Stimulated activated effector memory CD8-positive, alpha-beta T cell treated with anti-CD3 and anti-CD28 coated beads, Interleukin-12 subunit alpha, Interleukin-12 subunit beta, amount 100 ng/mL, for 72 hours (primary cell): ENCODE data around the gene PRR29.

Experiments used
- ATAC-seq: fragments of 150-1000 bp; cut with Tn5 transposase; 2 replicates; pipeline ENCODE4 v1.10.0; 2021
- DNase-seq, 2 donors: peaks; one replicate each; pipeline ENCODE4 v3.0.0; 2021 to 2022; ENCODE audit warnings: low spot score in 2 of 2
- H3K27ac Mint-ChIP-seq: one replicate; pipeline ENCODE4 v1.8.0; 2022; ENCODE audit warnings: mild to moderate bottlenecking, mixed read lengths
- H3K36me3 Mint-ChIP-seq: one replicate; pipeline ENCODE4 v1.8.0; 2022; ENCODE audit warnings: mild to moderate bottlenecking, mixed read lengths
- H3K4me1 Mint-ChIP-seq: one replicate; pipeline ENCODE4 v1.8.0; 2022; ENCODE audit warnings: mixed read lengths
- H3K4me3 Mint-ChIP-seq: one replicate; pipeline ENCODE4 v1.8.0; 2022; ENCODE audit warnings: mild to moderate bottlenecking, mixed read lengths
- H3K9me3 Mint-ChIP-seq: one replicate; pipeline ENCODE4 v1.8.0; 2022; ENCODE audit warnings: mixed read lengths

PRR29 gene

GRCh38 chr17:63998050-63998720 is at the start of gene PRR29:
Gene PRR29 (plus strand): TSS chr17:63998351. CDS start chr17:63998365, 14 bp downstream.
- peaks cover 26% of the 10 kb centered on the region for H3K36me3 Mint-ChIP-seq
- H3K27ac Mint-ChIP-seq = peak within 1 kb of the TSS; percentile 38
- H3K4me1 Mint-ChIP-seq = peaks cover 60% of the 10 kb centered on the region
- H3K9me3 Mint-ChIP-seq = no peaks in the 10 kb centered on the region
- peak within 1 kb of the TSS; percentile 87 for H3K4me3 Mint-ChIP-seq
- DNase-seq = peak; percentile 66 to 88
- peak; percentile 78 for ATAC-seq

GRCh38 chr17:63948521-63948920 is 49.6 kb upstream of the PRR29 start:
- peaks cover 28% of the 10 kb centered on the region for H3K4me1 Mint-ChIP-seq
- H3K4me3 Mint-ChIP-seq = no peak overlapping the region
- ATAC-seq (no peak), DNase-seq (no peak)
- no peaks in the 10 kb centered on the region for H3K9me3 Mint-ChIP-seq
- no peak overlapping the region for H3K27ac Mint-ChIP-seq
- H3K36me3 Mint-ChIP-seq = no peaks in the 10 kb centered on the region

GRCh38 chr17:63949576-63950250 is 48.4 kb upstream of the PRR29 start:
- ATAC-seq (no peak), DNase-seq (no peak)
- Mint-ChIP-seq H3K4me1 (peaks cover 32% of the 10 kb centered on the region), H3K4me3 (no peak overlapping the region), H3K27ac (no peak overlapping the region), H3K36me3 (no peaks in the 10 kb centered on the region), H3K9me3 (no peaks in the 10 kb centered on the region)

- Mint-ChIP-seq H3K27ac (no peak overlapping the region), H3K4me3 (no peak overlapping the region), H3K4me1 (peaks cover 32% of the 10 kb centered on the region), H3K36me3 (no peaks in the 10 kb centered on the region), H3K9me3 (no peaks in the 10 kb centered on the region)
- ATAC-seq (no peak), DNase-seq (no peak)
Observed at GRCh38 chr17:63950940-63951907, 46.9 kb upstream of the PRR29 start.

DNA sequence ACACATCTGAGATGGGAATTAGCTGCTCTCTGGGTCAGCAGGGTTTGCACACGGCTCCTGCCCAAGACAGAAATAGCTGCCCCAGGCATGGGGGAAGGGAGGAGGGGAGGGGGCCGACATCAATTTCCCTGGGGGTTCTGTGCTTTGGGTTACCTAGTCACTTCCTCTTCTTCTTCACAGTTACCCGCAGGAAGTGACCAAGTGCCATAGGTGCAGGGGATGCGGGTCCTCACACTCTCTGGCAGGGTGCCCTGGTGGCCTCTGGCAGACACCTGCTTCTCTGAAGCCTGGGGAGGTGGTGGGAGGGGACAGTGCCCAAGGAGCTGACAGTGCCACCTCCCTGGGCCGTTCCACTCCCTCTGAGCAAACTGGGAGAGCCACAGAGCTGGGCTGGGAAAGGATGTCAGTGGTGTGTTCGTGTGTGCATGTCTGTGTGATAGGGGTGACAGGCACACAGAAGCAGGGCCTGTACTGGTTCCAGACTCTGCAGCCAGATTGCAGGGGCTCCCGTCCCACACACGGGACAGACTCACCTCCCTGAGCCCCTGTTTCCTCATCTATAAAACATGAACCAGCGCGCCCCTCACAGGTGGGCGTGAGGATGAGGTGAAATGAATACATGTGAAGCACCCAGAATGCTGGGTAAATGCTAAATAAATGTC is 43.6 kb upstream of the PRR29 start:
- Mint-ChIP-seq H3K27ac (peak overlapping the region; percentile 91), H3K36me3 (no peaks in the 10 kb centered on the region), H3K4me1 (peaks cover 31% of the 10 kb centered on the region), H3K9me3 (no peaks in the 10 kb centered on the region), H3K4me3 (peak overlapping the region; percentile 39)
- DNase-seq (peak in 1 of 2 donors; percentile 57), ATAC-seq (peak; percentile 73)

DNA sequence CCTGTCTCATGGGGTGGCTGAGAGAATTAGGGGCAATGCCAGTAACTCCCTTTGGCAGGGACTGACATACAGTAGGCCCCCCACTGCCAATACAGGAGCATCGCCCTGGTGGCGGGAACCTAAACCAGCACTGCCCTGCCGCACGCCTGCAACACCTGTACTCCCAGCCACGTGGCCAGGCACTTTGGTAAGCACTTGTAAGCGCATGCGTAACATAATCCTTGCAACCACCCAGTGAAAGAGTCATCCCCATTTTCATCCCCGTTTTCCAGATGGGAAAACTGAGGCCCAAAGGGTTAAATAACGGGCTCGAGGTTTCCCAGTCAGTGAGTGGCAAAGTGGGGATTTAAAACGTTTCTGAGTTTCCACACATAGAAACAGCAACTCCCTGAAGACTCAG is 42.9 kb upstream of the PRR29 start:
- Mint-ChIP-seq H3K4me3 (no peak overlapping the region), H3K36me3 (no peaks in the 10 kb centered on the region), H3K9me3 (no peaks in the 10 kb centered on the region), H3K27ac (peak overlapping the region; percentile 85), H3K4me1 (peaks cover 31% of the 10 kb centered on the region)
- DNase-seq (no peak), ATAC-seq (no peak)

DNA sequence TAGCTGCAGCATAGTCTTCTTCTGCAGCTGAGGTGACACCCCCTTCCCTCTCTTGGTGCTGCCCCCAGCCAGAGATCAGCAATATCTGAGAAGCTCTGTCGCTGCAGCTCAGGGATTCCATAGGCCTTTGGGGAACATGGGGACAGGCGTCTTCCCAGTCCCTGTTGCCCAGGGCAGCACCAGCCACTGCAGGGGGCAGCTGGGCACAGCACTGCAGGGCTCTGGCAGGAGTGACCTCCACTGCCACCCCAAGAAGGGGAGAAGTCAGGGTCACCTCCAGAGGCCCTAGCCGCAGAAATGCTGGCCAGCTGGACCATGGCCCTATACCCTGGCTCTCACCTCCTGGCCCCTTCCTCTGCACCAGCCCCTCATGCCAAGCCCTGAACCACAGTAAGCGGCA is 42.4 kb upstream of the PRR29 start:
- H3K27ac Mint-ChIP-seq = peak overlapping the region; percentile 85
- no peaks in the 10 kb centered on the region for H3K9me3 Mint-ChIP-seq
- peaks cover 31% of the 10 kb centered on the region for H3K4me1 Mint-ChIP-seq
- no peak overlapping the region for H3K4me3 Mint-ChIP-seq
- ATAC-seq (no peak), DNase-seq (no peak)
- H3K36me3 Mint-ChIP-seq = no peaks in the 10 kb centered on the region

DNA sequence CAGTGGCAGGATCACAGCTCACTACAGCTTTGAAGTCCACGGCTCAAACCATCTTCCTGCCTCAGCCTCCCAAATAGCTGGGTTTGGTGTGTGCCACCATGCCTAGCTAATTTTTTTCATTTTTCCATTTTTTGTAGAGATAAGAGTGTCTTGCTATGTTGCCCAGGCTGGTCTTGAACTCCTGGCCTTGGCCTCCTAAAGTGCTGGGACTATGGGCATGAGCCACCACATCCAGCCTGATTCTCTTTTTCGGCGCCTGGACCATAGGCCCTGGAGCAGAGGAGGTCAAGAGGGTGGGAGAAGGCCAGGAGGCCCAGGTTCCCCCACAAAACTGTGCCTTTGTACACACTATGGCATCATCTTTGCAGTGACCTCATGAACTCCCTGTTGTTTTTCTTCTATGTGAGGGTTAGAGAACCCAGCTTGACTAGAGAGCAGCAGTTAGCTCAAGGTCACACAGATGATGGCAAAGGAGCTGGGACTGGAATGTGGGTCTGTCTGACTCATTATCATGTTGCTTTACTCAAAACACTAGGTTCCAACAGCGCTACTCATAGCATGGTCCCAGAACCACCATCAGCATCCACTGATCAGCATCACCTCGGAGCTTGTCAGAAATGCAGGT is 41.7 kb upstream of the PRR29 start:
- DNase-seq = no peak
- Mint-ChIP-seq H3K27ac (peak overlapping the region; percentile 85), H3K4me1 (peaks cover 34% of the 10 kb centered on the region), H3K9me3 (no peaks in the 10 kb centered on the region), H3K36me3 (no peaks in the 10 kb centered on the region), H3K4me3 (no peak overlapping the region)
- no peak for ATAC-seq

DNA sequence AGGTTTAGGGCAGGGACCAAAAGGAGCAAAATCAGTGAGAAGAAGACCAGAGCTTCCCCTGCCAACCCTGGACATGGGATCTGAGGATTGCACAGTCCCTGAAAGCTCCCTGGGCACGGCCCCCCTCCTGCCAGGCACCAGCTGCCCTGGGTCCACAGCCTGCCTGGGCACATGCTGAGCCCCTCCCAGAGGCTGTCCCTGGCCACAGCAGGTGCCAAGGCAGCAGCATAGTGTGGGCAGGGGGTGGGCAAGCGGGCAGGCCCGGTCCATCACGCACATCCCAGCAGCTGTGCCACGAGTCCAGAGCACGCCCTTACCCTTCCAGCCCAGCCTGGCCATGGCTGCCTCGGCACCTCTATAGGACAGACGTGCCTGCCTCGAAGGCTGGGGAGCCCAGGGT is 38.1 kb upstream of the PRR29 start:
- H3K27ac Mint-ChIP-seq = no peak overlapping the region
- H3K36me3 Mint-ChIP-seq = no peaks in the 10 kb centered on the region
- no peak for DNase-seq
- no peaks in the 10 kb centered on the region for H3K9me3 Mint-ChIP-seq
- no peak for ATAC-seq
- no peak overlapping the region for H3K4me3 Mint-ChIP-seq
- H3K4me1 Mint-ChIP-seq = peaks cover 35% of the 10 kb centered on the region

DNA sequence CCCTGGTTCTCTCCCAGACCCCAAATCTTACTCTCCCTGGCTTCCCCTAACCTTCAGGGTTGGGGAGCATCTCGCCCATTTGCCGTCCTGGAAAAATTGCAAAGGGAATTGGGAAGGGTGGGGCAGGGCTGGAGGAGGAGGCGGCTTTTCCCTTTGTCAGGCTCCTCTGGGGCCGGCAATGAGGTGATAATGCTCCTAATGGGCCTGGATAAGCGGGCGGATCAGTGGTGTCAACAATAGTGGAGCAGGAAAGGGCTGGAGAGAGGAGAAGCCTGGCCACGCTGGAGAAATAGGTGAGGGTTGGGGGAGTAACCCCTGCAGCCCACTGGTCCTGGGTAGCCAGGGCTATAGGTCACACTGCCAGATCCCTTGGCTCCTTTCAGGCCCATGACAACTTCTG is 37.7 kb upstream of the PRR29 start:
- Mint-ChIP-seq H3K4me3 (no peak overlapping the region), H3K9me3 (no peaks in the 10 kb centered on the region), H3K4me1 (peaks cover 32% of the 10 kb centered on the region), H3K27ac (no peak overlapping the region), H3K36me3 (no peaks in the 10 kb centered on the region)
- no peak for ATAC-seq
- no peak for DNase-seq

DNA sequence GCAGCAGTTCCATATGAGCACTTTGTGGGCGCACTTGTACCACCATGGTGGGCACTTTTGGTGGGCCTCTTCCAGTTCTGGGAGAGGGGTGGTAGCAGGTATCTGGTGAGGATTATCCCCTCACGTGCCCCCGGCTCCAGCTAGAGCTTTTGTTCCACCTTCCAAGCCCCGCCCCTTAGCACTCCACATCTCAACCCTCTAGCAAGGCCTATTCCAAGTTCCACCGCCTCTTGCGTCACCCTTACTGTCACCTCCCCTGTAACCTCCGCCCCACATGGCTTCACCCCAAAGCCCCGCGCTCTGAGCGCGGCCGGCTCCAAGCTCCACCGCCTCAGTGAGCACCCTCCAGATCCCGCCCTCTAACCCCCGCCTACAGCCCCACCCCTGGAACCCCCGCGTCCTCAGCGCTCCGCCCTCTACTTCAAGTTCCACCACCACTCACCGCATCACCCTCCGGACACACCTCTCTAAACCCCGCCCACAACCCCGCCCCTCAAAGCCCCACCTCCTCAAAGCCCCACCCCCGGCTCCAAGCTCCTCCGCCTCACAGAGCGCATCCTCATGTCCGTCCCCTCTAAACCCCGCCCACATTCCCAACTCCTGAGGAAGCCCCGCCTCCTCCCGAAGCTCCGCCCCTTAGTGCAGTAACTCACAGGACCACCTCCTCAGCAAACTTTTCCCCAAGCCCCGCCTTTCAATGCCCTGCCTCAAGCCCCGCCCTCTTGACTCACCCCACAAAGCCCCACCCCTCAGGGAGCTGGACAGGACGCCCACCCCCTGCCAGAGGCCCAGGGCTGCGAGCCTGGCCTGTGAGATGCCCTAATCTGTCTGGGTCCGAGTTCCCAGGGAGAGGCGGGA is 36.6 kb upstream of the PRR29 start:
- H3K9me3 Mint-ChIP-seq = no peaks in the 10 kb centered on the region
- peak; percentile 62 for ATAC-seq
- H3K36me3 Mint-ChIP-seq = no peaks in the 10 kb centered on the region
- H3K4me1 Mint-ChIP-seq = peaks cover 33% of the 10 kb centered on the region
- no peak overlapping the region for H3K27ac Mint-ChIP-seq
- no peak for DNase-seq
- peak overlapping the region; percentile 31 for H3K4me3 Mint-ChIP-seq

GRCh38 chr17:63962298-63962744 is 35.8 kb upstream of the PRR29 start:
- no peak overlapping the region for H3K4me3 Mint-ChIP-seq
- H3K27ac Mint-ChIP-seq = no peak overlapping the region
- no peaks in the 10 kb centered on the region for H3K9me3 Mint-ChIP-seq
- no peak for DNase-seq
- no peaks in the 10 kb centered on the region for H3K36me3 Mint-ChIP-seq
- no peak for ATAC-seq
- peaks cover 34% of the 10 kb centered on the region for H3K4me1 Mint-ChIP-seq

GRCh38 chr17:63963123-63963522 is 35.0 kb upstream of the PRR29 start:
- Mint-ChIP-seq H3K9me3 (no peaks in the 10 kb centered on the region), H3K4me1 (peaks cover 39% of the 10 kb centered on the region), H3K4me3 (no peak overlapping the region), H3K27ac (no peak overlapping the region), H3K36me3 (no peaks in the 10 kb centered on the region)
- no peak for ATAC-seq
- no peak for DNase-seq
